Measurements from ENCODE around the gene VIM.
"Not testable (repeated sequence)": the region's sequence is repeated elsewhere in the genome, so short reads cannot be mapped to it uniquely, and the experiment has no call there.

VIM gene

DNA sequence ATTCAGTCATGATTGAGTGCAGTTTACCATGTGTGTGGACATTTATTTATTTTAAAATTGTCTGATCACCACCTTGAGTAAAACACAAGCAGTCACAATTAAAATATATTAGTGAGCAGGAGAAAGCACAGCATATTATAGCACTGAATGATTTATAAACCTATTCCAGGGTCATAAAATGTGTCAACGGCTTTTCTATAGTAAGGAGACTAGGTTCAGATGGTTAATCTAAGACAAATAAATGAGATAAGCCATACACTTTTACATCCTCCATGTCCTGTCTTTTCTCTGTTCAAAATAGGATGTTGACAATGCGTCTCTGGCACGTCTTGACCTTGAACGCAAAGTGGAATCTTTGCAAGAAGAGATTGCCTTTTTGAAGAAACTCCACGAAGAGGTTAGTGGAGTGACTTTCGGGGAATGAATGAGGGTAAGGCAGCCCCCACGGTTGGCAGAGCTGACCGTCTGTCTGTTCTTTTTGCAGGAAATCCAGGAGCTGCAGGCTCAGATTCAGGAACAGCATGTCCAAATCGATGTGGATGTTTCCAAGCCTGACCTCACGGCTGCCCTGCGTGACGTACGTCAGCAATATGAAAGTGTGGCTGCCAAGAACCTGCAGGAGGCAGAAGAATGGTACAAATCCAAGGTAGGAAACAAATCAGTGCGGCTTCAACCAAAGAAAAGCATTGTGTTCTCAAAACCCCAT, 5.4 kb downstream of the VIM start:
- no peak for DNase-seq

DNA sequence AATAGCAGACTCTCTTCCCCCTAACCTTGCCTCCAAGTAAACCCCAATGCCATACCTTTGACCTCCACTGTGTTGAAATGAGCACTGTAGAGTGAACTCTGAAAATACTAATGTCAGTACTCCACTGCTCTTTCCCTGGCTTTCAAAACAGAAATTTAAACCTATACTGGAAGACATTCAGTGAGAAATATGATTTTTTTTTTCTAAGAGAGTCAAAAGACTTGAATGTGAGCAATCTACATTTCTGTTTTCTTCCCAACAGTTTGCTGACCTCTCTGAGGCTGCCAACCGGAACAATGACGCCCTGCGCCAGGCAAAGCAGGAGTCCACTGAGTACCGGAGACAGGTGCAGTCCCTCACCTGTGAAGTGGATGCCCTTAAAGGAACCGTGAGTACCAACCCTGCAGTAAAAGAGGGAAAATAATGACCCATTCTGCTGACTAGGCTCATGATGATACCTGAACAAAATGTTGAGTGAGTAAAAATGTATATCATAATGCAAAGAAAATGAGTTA, 6.4 kb downstream of the VIM start:
- DNase-seq, result no peak

DNA sequence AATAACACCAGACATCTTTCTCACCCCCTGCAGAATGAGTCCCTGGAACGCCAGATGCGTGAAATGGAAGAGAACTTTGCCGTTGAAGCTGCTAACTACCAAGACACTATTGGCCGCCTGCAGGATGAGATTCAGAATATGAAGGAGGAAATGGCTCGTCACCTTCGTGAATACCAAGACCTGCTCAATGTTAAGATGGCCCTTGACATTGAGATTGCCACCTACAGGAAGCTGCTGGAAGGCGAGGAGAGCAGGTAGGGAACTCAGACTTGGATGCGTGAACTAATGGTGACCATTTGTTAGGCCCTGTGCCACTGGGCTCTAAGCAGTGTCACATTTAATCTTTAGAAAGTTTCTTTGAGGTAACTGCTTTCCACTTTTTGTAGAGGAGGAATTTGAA, 7.1 kb downstream of the VIM start:
- no peak for DNase-seq

DNA sequence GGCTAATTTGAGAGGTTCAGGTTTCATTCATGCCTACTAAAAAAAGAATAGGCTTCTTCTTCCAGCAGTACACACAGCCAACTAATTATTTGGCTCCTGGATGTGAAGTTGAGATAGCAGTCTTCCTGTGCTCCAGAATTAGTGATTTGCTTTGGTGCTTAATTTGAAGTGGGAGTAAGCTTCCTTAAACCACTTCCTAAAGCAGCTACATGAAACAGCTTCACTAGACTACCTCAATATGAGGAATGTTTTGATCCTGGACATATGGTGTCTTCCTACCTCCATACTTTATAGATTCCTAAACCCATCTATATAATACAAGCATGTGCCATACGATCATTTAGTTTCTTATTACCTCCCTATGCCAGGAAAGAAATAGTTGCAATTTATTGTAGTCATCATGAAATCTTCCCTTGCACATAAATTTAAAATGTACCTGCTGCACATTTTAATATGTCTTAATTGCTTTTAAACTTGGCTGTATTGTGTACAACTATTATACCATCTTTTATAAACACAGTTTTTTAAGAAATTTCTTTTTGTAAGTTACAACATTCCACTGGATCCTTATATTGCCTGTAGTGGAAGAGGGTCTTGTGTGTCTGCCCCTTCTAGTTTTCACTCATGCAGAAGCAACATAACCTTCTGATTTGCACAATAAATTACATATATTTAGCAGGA, 8.6 kb downstream of the VIM start:
- no peak for DNase-seq

DNA sequence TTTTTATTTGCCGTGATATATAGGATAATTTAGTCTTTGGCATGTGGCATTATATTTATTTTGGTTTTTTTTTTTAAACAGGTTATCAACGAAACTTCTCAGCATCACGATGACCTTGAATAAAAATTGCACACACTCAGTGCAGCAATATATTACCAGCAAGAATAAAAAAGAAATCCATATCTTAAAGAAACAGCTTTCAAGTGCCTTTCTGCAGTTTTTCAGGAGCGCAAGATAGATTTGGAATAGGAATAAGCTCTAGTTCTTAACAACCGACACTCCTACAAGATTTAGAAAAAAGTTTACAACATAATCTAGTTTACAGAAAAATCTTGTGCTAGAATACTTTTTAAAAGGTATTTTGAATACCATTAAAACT, 9.1 kb downstream of the VIM start:
- no peak for DNase-seq

DNA sequence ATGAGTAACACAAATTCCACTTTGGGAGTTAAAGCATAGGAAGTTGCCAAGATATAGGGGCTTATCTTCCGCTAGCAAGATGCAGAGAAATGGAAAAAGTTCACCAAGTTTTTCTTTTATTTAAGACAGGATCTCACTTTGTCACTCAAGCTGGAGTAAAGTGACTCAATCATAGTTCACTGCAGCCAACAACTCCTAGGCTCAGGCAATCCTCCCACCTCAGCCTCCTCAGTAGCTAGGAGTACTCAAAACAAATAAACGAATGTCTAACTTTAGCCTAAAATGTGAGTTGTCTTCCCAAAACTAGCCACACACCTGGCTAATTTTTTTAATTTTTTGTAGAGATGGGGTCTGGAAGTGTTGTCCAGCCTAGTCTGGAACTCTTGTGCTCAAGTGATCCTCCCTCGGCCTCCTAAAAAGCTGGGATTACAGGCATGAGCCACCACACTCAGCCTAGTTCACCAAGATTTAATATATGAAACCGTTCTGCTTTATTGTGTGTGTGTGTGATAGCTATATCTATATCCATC, 9.9 kb downstream of the VIM start:
- no peak for DNase-seq

DNA sequence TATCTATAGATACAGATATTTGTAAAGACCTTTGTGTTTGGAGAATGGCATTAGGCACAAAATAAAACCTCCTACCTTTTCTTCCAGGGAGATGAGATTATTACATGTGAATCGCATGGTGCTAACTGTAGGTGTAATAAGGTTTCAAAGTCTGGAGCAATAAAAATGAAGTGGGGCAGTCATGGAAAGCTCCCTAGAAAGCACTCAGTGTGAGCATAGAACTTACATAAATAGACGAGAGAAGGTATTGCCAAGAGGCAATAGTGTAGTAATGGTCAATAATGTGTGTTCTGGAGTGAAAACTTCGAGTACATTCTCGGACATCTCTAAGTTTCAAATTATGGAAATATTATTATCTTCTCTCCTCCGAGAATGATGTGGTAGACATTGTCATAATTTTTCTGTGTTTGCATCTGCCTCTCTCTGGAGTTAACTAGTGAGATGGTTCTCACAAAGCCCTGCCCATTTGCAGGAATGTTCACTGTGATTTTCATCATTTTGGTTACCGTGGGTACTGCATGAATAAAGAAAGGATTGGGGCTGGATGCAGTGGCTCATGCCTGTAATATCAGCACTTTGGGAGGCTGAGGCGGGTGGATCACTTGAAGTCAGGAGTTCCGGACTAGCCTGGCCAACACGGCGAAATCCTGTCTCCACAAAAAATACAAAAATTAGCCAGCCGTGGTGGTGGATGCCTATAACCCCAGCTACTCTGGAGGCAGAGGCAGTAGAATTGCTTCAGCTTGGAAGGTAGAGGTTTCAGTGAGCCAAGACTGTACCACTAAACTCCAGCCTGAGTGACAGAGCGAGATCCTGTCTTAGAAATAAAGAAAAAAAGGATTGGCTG, 10.6 kb downstream of the VIM start:
- peak; percentile 70 for DNase-seq

DNA sequence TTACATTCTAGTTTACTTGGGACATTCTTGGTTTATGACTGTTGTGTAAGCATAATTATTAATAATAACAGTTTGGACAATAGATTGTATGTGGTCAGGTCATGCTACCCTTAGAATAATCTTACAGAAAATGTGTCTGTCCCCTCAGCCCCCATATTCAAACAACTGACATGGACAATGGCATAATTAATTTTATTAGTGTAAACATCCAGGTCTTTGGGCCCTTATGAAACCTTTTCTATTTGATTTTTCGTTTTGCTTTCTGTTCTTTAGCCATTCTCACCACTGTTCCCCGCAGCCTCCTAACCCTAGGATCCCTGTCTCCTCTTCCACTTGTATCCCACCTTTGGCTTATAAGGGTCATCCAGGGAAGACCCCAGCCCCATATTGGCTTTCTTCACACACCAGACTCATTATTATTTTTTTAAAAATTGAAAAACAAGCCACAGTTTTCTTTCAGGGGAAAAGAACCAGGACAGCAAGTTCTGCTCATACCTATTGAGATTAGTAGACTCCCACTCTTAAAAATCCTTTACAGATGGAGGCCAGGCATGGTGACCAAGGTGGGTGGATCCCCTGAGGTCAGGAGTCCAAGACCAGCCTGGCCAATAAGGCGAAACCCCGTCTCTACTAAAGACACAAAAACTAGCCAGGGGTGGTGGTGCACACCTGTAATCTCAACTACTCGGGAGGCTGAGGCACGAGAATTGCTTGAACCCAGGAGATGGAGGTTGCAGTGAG, 11.5 kb downstream of the VIM start:
- no peak for DNase-seq

DNA sequence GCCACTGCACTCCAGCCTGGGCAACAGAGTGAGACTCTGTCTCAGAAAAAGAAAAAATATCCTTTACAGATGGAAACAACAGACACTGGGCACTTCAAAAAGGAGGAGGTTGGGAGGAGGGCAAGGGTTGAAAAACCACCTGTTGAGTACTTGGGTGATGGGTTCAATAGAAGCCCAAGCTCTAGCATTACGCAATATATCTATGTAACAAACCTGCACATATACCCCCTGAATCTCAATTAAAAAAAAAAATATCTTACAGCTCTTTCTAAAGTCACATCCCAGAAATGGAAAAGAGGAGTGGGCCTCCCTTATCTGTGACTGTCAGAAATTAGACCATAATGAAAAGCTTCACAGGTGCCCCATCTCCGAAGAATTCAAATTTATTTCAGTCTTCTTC, 12.1 kb downstream of the VIM start:
- DNase-seq, result no peak

DNA sequence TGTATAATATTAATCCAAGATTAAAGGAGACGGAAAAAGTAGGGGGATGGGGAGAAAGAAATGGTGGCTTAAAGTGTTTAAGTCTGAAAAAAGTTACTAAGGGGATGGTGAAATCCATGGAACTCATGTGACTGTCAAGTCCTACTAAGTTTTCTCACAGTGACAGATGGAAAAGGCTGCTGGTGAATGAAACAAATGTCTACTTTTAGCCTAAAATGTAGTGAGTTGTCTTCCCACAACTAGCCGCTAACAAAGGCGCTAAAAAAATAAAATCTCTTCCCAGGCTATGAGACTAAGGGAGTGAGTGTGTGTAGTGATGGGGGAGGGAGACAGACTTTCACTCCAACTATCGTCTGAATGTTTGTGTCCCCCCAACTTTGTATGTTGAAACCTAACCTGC, 12.6 kb downstream of the VIM start:
- no peak for DNase-seq

DNA sequence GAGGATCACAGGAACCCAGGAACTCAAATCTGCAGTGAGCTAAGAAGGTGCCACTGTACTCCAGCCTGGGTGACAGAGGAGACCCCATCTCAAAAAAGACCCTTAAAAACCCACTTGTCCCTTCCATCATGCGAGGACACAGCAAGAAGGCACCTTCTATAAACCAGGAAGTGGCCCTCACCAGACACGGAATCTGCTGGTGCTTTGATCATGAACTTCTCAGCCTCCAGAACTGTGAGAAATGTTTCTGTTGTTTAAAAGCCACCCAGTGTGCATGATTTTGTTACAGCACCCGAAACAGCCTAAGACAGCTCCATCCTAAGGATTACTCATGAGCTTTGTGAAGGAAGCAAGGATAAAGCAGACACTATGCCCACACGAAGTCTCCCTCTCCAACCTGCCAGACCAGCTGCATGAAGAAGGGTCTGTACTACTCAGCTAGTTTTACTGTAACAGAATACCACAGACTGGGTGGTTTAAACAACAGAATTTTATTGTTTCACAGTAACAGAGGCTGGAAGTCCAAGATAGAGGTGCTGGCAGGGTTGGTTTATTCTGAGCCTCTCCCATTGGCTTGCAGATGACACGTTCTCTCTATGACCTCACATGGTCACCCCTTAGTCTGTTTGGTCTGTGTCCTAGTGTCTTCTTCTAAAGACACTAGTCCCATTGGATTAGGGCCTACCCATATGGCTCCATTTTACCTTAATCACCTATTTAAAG, 13.7 kb downstream of the VIM start:
- no peak for DNase-seq

DNA sequence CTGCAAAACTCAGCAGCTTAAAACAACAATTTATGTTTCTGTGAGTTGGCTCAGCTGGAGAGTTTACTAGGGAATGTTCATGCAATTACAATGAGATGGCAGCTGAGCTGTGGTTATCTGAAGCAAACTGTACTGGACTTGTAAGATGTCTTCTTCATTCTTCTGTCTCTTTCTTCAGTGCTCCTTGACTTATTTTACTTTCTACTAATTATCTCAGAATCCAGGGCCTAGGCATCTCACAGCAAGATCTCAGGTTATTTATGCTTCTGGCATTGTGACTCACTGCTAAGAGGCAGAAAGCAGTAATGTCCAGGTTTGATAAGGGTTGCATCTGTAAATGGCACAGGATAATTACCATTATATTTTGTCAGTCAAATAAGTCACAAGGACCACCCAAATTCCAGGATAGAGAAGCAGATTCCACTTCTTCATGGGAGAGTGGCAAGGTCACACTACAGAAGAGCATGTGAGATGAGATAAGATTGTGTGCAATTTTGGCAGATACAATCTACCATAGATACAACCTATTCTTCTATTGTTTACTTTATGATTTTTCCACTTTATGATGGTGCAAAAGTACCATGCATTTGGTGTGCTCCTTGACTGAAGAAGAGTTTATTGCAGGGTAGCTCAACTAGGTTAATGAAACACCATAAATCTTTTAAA, 16.8 kb downstream of the VIM start:
- DNase-seq, result no peak

DNA sequence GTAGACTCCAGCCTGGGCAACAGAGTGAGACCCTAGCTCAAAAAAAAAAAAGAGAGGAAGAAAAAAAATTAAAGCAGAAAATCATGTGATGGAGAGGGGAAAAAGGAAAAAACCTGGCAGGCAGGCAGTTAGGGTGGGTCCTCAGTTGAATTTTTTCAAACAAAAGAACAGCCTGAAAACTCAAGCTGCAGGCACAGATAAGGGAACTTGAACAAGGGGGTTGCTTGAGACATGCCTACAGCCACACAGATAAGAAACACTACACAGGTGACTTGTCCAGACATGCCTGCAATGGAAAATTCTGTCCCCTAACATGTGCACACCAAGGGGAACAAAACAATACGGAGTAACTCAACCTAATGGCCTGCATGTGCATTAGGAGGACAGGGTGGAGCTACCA, 19.2 kb downstream of the VIM start:
- no peak for DNase-seq

DNA sequence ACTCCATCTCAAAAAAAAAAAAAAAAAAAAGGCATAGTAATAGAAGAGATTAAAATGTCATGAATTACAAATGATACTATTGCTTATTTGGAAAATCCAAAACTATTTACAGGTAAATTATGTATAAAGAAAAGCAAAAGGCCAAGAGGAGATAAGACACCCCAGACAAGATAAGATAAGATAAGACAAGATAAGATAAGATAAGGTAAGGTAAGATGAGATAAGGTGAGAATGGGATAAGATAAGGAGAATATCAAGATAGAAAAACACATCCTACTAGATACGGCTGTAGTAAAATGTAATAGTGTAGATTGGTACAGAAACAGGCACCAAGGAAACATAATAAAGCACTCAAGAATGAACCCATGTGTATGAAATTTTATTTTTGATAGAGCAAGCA, 20.9 kb downstream of the VIM start:
- no peak for DNase-seq

DNA sequence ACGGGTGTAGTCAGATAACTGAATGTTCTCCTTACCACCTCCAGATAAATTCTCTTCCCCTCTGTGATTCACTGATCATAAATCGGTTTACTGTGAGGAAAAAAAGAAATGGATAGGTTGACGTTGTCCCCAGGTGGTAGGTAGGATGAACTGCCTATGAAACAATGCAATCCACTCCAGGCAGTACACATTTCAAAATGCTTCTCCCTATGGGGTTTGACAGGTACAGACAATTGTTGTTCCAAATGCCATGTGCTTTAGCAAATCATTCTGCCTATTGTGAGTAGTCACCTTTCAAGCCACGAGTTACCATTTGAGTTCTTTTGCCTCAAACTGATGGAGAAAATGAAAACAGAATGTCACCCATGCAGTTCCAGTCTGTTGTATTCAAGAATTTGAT, 21.8 kb downstream of the VIM start:
- DNase-seq, result no peak

DNA sequence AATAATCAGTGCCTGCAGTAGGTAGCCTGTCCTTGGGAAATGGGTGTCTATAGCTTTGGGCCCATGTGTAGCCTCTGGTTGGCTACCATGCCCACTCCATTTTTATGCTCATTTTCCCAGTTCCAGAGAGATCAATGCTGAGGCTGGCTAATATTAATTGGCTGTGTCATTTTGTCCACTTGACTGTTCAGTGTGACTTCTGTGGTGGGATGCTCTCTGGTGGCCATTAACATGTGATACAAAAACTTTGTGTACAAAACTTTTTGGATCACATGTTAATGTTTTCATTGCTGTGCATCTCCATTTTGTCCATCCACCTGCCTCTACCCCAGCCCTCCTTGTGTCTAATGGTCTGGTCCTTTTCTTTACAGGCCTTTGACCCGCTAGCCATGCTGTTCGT, 22.7 kb downstream of the VIM start:
- DNase-seq, result no peak

DNA sequence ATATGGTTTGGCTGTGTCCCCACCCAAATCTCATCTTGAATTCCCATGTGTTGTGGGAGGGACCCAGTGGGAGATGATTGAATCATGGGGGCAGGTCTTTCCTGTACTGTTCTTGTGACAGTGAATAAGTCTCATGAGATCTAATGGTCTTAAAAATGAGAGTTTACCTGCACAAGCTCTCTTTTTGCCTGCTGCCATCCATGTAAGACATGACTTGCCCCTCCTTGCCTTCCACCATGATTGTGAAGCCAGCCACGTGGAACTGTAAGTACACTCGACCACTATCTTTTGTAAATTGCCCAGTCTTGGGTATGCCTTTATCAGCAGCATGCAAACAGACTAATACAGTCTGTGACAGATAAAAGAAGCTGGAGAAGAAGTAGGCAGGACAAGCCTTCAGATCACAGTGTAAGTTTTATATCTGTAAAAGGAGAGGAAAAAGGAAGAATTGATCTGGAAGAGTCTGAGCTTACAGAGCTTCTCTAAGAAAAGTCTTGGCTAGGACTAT, 26.6 kb downstream of the VIM start:
- not testable (repeated sequence) for DNase-seq

DNA sequence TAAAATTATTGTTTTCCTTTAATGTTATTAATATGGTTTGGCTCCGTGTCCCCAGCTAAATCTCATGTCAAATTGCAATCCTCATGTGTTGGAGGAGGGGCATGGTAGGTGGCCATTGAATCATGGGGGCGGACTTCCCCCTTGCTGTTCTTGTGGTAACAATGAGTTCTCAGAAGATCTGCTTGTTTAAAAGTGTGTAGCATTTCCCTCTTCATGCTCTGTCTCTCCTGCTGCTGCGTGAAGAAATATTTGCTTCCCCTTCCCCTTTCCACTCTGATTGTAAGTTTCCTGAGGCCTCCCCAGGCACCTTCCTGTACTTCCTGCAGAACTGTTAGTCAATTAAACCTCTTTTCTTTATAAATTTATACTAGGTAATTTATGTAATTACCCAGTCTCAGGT, 27.5 kb downstream of the VIM start:
- no peak for DNase-seq

DNA sequence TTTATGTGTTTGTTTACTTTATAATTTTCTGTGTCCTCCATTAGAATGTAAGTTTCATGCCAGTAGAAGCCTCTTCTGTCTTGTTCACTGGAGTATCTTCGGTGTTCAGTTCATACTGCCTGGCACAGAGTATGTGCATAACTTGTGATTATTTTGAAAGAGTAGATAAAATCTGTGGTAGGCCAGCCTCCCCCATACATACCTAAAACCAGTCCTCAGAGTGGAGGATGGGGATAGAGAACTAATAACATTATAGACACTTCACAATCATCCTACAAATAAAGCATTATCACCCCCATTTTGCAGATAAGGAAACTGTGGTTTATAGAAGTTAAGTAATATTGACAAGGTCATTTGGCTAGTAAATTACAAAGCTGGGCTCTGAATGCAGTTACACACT, 28.0 kb downstream of the VIM start:
- DNase-seq, result no peak

DNA sequence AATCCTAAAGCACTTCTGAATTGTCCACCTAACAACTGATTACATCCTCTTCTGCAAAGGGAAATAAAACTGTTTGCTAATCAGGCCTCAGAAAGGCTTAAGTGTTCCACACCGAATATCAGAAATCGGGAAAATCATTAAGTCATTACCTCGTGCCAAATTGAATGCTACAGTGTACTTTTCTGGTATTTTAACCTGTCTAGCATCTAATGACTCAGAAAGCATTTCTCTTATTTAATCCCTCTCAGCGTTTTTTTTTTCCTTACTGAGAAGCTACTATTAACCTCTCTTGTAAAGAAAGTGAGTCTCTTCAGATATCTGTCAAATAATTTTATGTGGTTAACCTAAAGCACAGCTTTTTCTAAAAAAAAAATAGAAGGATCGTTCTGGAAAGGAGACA, 28.6 kb downstream of the VIM start:
- no peak for DNase-seq
